ENCODE data around the gene POU6F2.
A peak's percentile ranks its signal among the peaks of the same experiment; 100 is the strongest.

The POU6F2 gene

GRCh38 chr7:39261771-39262170 lies 284.1 kb downstream of the POU6F2 start:
- DNase-seq = no peak

DNA sequence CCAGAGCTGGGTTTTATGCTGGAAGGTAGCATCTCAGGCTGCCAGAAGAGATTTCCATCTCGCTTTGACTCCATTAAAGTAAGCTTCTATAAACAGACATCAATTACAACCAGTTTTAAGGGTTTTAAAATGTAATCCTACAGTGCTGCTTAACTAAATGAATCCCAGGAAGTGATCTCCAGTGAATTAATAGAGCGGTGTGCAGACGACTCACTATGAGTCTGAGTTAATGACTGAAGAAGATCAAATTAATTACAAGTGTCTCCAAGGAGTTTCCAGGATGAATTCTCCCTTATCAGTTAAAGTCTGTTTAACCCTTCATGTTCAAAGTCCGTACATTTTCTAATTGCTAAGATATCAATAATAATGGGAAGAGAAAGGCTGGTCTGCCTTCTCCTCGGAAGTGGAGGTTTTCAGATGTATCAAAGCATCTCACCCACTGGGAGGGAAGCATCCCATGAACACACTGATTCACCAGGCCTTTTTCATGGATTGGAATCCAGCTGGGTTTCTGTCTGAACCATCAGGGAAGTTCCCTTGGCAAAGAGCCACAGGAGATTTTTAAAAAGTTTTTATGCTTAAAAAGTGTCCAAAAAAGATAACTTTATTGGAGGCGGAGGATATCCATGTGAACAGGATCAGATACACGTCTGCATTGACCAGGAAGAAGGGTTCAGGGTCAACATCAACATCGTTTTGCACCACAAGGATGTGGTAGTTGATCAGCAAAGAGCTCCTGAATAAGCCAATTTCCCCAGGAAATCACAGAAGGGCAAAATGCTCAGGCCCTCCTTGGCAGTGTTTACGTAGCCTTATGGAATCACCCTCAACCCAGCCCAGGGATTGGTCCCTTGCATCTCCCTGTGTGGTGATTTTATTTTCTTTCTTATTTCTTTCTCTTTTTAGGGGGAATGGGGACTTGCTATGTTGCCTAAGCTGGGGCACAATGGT lies 288.2 kb downstream of the POU6F2 start:
- DNase-seq = no peak

- no peak for DNase-seq
Observed at GRCh38 chr7:39269034-39269433, 291.3 kb downstream of the POU6F2 start.

DNA sequence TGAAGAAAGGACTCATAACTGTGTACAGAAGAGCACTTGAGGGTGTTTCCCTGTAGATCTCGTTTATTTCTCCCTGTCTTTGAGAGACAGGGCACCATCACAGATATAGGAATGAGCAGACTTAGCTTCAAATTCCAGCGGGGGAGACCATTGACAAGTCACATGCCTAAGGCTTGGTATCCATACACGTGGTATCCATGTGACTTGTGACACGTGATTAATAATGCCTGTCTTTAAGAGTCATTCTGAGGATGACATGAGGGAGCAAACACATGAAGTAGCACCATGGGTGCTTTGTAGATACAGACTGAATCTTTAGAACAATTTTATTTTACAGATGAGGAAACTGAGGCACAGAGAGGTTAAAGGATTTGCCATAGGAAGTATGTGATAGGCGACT lies 292.3 kb downstream of the POU6F2 start:
- DNase-seq = no peak

- DNase-seq = peak; percentile 90
Observed at GRCh38 chr7:39271402-39271801, 293.7 kb downstream of the POU6F2 start.

GRCh38 chr7:39272111-39272510 lies 294.4 kb downstream of the POU6F2 start:
- DNase-seq = no peak

GRCh38 chr7:39272691-39273090 lies 295.0 kb downstream of the POU6F2 start:
- DNase-seq = no peak

GRCh38 chr7:39280337-39280736 lies 302.6 kb downstream of the POU6F2 start:
- DNase-seq = no peak

DNA sequence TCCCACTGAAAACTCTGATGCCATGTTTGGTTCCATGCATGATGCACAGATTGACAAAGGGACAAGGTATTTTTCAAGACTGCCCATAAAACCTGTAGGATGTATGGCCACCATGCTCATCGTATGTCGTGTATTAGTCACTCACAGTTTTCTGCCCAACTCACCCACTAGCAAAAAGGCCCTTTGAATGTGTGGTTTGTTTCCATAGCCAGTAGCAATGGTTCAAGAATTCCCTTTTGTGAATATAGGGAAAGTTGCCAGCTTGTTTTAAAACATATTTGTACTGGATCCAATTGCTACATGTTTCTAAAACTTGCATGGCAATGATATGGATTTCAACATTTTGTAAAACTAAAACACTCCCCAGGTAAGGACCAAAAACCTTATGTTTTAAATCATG lies 307.5 kb downstream of the POU6F2 start:
- DNase-seq = no peak

DNA sequence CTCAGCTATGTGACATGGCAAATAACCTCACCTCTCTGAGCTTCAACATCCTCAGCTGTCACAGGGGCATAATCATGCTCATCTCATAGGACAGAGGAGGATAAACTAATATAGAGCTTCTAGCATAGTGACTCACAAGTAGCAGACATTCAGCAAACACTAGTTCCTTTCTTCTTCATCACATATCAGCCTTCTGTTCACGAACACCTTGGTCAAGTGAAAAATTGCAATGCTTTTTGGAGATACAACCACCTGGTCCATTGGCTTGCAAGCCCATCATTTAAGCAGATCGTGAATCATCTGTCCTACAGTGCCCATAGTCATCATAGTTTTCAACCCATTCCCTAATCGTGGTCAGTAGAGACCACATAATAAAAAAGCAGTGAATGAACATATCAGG lies 310.6 kb downstream of the POU6F2 start:
- DNase-seq = no peak

GRCh38 chr7:39291628-39292410 lies 314.1 kb downstream of the POU6F2 start:
- no peak for DNase-seq

DNA sequence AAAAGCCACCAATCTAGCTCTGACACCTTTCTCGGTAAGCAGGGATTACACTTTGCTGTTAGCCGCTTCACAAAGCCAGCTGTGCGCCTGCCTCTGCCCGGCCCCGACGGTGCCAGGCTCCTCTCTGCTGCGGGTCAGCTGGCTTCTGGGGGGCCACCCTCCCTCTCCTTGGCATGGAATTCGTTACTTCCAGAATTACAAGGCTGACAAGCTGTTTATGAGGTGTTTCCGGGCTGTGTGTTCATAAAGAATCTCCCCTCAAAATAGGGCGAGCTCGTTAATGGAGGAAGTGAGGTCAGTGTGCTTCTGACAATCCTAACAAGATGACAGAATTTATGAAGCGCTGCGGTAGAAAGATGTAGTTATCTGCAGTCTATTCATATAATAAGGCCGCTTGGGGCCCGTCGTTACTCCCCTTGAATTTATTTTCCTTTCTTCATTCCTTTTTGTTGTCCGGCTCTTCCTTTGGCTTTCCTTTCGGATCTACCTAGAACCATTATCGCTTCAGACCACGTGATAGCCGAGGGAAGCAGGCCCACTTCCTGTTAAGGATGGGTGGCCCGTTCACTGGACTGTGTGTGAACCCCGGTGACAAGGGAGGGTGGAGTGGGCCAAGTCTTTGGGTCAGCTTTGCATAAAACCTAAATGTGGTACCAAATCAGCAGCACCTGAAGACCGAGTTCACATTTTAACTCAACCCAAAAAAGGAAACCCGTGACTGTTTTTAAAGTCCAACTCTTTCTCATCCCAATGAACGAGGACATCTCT lies 315.5 kb downstream of the POU6F2 start:
- DNase-seq = no peak

DNA sequence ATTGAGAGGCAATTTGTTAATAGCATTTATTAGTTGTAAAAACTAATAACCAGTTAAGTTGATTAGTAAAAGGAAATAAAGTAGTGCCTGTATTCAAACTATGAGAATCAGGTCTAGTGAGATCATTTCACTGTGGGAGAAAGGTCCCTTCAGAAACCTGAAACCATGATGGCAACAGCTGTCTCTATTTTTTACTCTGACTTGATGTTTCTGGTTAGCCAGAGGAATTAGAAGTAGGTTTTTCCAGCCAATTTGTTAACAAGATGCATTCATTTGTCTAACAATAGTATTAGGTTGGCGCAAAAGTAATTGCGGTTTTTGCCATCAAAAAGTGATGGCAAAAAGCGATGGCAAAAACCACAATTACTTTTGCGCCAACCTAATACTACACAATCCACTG lies 316.3 kb downstream of the POU6F2 start:
- no peak for DNase-seq

DNA sequence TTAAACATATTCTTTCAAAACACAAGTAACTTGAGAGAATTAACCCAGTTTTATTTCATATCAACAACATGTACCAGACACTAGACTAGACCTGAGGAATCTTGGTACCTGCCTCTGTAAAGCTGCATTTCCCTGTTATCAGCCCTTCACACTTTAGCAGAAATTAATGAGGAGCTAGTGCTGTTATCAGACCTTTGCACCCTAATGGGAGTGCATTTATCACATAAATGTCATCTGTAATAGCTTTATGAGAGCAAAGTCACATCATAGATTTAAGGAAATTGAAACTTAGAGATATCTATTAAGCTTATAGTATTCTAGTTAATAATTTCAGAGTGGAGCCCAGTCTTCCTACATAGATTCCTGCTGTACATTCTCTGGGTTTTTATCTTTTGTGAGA lies 318.1 kb downstream of the POU6F2 start:
- DNase-seq = no peak

DNA sequence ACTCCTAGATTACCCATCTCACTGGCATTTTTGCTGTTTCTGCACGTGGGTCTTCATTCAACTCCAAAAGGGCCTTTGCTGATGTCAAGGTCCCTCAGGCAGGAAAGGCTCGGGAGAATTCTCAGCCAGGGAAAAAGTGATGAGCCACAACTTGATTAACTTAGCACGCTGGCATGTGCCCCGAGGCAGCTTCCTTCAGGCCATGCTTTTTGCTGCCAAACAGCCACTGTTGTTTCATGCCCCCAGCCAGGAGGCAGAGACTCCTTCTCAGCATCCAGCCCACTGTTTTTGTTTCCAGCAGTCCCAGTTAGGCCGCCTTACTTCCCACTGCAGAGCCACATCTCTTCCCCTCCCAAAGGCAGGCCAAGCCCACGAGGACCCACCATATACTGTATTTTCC lies 322.0 kb downstream of the POU6F2 start:
- DNase-seq = no peak

GRCh38 chr7:39300276-39300675 lies 322.6 kb downstream of the POU6F2 start:
- DNase-seq = no peak

- DNase-seq = no peak
Observed at GRCh38 chr7:39301543-39301942, 323.8 kb downstream of the POU6F2 start.

DNA sequence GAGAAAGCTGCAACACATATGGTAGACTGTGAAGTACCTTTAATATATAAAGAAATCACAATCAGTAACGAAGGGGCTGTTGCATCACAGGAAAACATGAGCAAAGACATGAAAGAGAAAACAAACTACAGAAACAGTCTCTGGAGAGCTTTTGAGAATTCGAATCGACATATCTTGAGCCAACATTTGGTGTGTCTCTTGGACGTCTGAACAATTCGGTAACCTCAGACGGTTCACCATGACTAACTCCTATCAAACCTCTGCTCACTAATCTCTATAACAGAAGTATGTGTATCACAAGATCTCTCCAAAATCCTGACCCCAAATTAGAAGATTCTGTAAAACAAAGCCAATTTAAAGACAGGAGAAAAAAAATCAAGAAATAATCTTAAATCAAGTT lies 326.5 kb downstream of the POU6F2 start:
- DNase-seq = no peak

DNA sequence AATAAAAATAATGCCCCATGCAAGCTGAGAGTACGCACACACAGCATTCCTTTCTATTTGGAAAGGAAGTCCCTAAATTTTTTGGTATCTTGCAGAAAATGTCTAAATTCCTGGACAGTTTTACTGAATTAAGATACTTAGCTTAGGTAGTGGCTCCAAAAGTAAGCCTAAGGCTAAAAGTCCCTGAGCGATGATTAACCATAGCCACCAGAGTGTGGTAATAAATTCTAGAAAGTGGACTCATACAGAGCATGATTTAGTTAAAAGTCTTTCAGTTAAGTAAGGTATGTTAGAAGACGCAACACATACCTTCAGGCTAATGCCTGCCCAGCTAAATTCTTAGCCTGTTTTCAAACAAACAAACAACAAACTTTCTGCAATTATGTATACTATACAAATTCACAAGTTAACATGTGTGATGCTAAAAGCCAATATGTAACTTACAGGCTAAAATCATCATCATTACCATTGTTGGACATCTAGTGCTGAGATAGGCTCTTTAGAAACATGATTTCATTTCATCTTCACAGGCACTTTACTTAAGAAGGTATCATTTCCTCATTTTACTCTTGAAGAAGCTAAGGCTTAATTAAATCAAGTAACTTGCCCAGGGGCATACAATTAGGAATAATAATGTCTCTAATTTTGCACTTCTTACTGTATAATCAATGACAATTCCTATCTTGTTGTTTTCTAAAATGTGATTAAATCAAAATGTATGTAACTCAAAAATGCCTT lies 327.1 kb downstream of the POU6F2 start:
- no peak for DNase-seq

- no peak for DNase-seq
Observed at GRCh38 chr7:39306016-39306570, 328.4 kb downstream of the POU6F2 start.

DNA sequence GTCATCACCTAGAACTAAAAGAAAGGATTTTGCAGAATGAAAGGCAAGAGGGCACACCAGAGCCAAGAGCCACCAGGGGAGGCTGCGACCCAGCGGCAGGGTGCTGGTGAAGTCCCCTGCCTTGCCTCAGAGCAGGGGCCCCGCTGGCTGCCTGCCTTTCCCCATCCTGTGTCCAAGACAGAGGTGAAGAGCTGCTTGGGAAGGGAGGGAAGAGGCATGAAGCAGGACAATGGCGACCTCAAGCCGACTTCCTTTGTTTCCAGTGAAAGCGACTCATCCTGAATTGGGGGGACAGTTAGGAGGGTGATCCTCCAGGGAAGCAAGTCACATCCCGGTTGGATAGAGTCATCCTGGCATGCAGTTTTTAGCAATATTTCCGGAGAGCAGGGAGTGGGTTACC lies 333.0 kb downstream of the POU6F2 start:
- no peak for DNase-seq

Data from COR-L47 (cell line).